Psoas muscle (tissue), 8 donors: ENCODE data around the gene ZC3H4. TPM values are rescaled to one million over a fixed set of nuclear protein-coding genes. Genes with fewer than 3 reads are reported as not detected.

ENCODE experiments used
- ATAC-seq, 4 donors: fragments of 200-7000 bp; cut with Tn5 transposase; one replicate each; pipeline ENCODE4 v1.9.1; 2020; ENCODE audit warnings: moderate library complexity in 3 of 4, mild to moderate bottlenecking in 2 of 4
- DNase-seq, 2 donors: peaks; one replicate each; pipeline ENCODE4 v3.0.0-alpha.2; 2020
- H3K27ac ChIP-seq: fragments of 200-600 bp; one replicate; pipeline ENCODE4 v1.8.0; 2022
- H3K27me3 ChIP-seq, 3 donors: fragments of 200-600 bp in 1 of 3; one replicate each; pipeline versions ENCODE4 v1.6.1 to v1.8.0; 2013 to 2022; ENCODE audit warnings: low read length in 2 of 3, mild to moderate bottlenecking in 2 of 3, moderate library complexity in 1 of 3; ENCODE audit not compliant: insufficient read depth in 3 of 3
- H3K36me3 ChIP-seq, 2 donors: fragments of 200-600 bp in 1 of 2; one replicate each; pipeline versions ENCODE4 v1.6.1 to v1.8.0; 2013 to 2022; ENCODE audit warnings: low read depth in 1 of 2, mild to moderate bottlenecking in 1 of 2, moderate library complexity in 1 of 2; ENCODE audit not compliant: insufficient read depth in 1 of 2
- H3K4me1 ChIP-seq: fragments of 200-600 bp; one replicate; pipeline ENCODE4 v1.8.0; 2022
- H3K4me3 ChIP-seq: fragments of 200-600 bp; one replicate; pipeline ENCODE4 v1.8.0; 2022; ENCODE audit warnings: mild to moderate bottlenecking
- H3K9me3 ChIP-seq: fragments of 200-600 bp; one replicate; pipeline ENCODE4 v1.8.0; 2022
- WGBS, 3 donors: extraction: QIAGEN DNeasy Blood & Tissue Kit; methylation state at CpG; one replicate each; pipeline versions ENCODE4 v1.1.6 to v1.1.7; 2013; 5-methylcytosine and 5-hydroxymethylcytosine counted together
- intact Hi-C, 2 donors: fragments of 100-400 bp; cut with DNase I; formaldehyde crosslinking; loops; one replicate each; pipeline versions ENCODE4 v1.11.0 to v1.14.2; 2022
- polyA plus RNA-seq, 3 donors: library from polyadenylated mRNA; stranded (reverse); fragments of 200-250 nt; gene quantifications; one replicate each; pipeline ENCODE4 v1.2.3, GENCODE V29; 2013
- total RNA-seq, 4 donors: library from RNA; stranded (reverse); fragmentation: NEBNext Ultra II Directional in 2 of 4; extraction: Animal tissue kit (Norgen Biotek cat#: 25700) in 2 of 4; gene quantifications; one replicate each; pipeline versions ENCODE4 v1.2.1 to v1.2.4, GENCODE V29; 2021 to 2023
- TF ChIP-seq, protein P1 (sequence below): fragments of 200-600 bp; IDR thresholded peaks from one replicate; pipeline ENCODE4 v1.8.0; 2022; ENCODE audit warnings: antibody characterized with exemption
- donor health status: healthy with polysubstance abuse.
- donor health status: DM: no; HTN: no; CAD: no; lungs with moderate emphysema.
- donor health status: Bipolar disorder and iron deficiency.
- donor health status: healthy.
- donor health status: DM: yes; HTN: yes; CAD: no.
- donor health status: DM: no; HTN: no; CAD: no.
- donor health status: DM: no; HTN: no; CAD: no.
- donor health status: DM: yes; HTN: yes; CAD: no.

Gene ZC3H4
- total and polyA plus RNA-seq, 7 donors = 4.4 to 35.8 (median 24.3) TPM

DNA sequence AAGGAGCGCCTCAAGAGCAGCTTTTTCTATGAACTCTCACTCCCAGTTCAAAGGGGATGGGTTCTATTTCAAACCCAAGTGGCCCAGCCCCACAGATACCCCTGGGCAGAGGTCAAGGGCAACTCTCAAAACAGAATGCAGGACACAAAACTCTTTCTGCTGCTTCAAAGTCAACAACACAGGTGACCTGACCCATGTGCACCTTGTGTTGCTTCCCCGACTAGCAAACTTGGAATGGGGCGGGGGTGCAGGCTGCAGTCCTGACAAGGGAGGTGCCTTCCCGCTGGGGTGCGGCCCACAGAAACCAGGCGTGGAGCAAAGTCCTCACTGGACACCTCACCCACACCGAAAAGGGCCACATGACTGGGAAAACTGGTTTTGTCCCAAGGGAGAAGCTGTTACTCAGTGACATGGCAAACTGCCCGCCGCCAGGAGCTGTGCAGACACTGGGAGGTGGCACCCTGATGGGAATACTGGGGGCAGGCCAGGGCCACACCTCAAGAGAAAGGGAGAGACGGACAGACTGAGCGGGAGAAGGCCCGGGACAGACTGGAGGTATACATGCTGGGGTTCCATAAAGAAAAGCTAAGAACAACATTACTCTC is 17.4 kb downstream of the ZC3H4 start:
- Histone ChIP-seq H3K36me3 (peaks cover 0 to 28% of the 10 kb centered on the region in 2 donors), H3K9me3 (no peaks in the 10 kb centered on the region), H3K4me3 (no peak overlapping the region), H3K27me3 (no peaks in the 10 kb centered on the region), H3K4me1 (peaks cover 65% of the 10 kb centered on the region), H3K27ac (peak overlapping the region; percentile 69)
- ATAC-seq (peak; percentile 35 to 68 (median 66)), DNase-seq (peak; percentile 61 to 82)
- TF ChIP-seq, protein P1, sequence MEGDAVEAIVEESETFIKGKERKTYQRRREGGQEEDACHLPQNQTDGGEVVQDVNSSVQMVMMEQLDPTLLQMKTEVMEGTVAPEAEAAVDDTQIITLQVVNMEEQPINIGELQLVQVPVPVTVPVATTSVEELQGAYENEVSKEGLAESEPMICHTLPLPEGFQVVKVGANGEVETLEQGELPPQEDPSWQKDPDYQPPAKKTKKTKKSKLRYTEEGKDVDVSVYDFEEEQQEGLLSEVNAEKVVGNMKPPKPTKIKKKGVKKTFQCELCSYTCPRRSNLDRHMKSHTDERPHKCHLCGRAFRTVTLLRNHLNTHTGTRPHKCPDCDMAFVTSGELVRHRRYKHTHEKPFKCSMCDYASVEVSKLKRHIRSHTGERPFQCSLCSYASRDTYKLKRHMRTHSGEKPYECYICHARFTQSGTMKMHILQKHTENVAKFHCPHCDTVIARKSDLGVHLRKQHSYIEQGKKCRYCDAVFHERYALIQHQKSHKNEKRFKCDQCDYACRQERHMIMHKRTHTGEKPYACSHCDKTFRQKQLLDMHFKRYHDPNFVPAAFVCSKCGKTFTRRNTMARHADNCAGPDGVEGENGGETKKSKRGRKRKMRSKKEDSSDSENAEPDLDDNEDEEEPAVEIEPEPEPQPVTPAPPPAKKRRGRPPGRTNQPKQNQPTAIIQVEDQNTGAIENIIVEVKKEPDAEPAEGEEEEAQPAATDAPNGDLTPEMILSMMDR = no peak
- WGBS, 3 donors = 63 to 87% (median 66%) methylated on average over 12 of the region's 12 CpGs
- intact Hi-C loops = no loop called here

DNA sequence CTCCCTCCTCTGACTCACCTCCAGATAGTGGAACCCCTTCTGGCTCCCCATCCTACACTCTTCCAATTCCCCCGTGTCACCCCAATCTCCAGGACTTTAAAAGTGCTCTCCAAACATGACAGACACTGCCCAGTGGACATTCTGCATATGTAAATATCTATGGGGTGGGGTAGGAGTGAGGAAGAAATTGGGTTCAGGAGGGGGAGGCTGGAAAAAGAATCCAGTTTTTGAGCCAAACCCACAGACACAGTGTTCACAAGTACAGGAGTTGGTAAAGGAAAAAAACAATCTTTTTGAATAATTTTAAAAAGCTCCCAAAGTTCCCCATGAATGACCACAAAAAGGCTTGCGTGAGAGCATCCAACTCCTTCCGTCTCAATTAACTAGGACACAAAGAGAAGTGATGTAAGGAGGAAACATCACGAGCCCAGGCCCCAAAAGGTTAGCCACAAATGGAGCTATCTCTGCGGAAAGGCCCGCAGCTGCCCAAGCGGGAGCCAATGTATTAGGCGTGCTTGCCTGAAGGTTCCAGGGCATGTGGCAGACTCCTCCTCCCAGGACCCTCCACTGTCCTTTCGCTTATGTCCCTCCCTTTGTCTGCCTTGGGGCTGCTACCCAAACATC is 18.0 kb downstream of the ZC3H4 start:
- peaks cover 60% of the 10 kb centered on the region for H3K4me1 ChIP-seq
- H3K36me3 ChIP-seq = peaks cover 0 to 34% of the 10 kb centered on the region in 2 donors
- H3K27me3 ChIP-seq = no peaks in the 10 kb centered on the region
- 61 to 87% (median 68%) methylated on average over 9 of the region's 9 CpGs for WGBS, 3 donors
- TF ChIP-seq, protein P1 = no peak
- DNase-seq = peak in 1 of 2 donors; percentile 42
- no peak overlapping the region for H3K4me3 ChIP-seq
- intact Hi-C loops = no loop called here
- H3K27ac ChIP-seq = peak overlapping the region; percentile 69
- ATAC-seq = no peak
- H3K9me3 ChIP-seq = no peaks in the 10 kb centered on the region

DNA sequence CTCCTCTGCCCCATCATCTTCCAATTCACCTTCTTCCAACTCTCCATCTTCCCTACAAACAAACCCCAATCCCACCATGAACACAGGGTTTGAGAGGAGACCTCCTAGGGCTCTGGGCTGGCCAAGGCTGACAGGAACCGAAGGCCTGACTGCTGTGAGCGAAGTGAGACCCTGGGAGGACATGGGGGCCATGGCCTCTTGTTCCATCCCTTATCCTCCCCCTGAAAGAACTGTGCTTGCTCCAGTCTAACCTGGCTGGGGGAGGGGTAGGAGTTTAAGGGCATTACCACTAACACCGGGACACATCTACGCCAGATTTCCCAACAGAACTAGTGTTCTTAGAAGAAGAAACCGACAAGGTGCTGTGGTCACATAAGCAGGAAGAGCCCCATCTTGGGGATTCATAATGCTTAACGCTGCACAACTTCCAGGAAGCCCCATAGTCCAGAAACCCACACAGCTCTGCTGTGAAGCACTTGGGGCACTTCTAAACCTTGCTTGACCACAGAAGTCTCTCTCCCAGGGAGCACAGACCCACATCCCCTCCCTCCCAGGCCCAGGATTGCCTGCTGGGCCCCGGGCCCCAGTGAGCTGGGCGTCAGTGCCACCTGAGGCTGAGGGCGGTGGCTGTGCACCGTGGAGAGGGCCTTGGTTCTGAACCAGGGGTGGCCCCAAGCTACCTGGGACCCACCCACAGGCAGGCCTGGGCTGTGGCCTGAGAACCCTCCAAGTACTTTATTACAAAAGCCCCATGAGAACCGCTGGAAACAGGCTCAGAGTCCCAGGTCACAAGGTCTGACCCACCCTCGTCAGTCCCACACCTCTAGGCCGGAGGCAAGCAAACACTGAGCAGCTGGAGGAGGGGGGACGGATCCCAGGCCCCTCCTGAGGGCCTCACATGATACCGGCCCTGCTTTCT is 18.8 kb downstream of the ZC3H4 start:
- Histone ChIP-seq H3K4me1 (peaks cover 53% of the 10 kb centered on the region), H3K9me3 (no peaks in the 10 kb centered on the region), H3K4me3 (no peak overlapping the region), H3K36me3 (peaks cover 0 to 42% of the 10 kb centered on the region in 2 donors), H3K27me3 (no peaks in the 10 kb centered on the region), H3K27ac (peak overlapping the region; percentile 69)
- intact Hi-C loops = no loop called here
- TF ChIP-seq, protein P1 = no peak
- no peak for ATAC-seq
- WGBS, 3 donors = 82 to 88% (median 85%) methylated on average over 15 of the region's 15 CpGs
- DNase-seq = peak in 1 of 2 donors; percentile 49

DNA sequence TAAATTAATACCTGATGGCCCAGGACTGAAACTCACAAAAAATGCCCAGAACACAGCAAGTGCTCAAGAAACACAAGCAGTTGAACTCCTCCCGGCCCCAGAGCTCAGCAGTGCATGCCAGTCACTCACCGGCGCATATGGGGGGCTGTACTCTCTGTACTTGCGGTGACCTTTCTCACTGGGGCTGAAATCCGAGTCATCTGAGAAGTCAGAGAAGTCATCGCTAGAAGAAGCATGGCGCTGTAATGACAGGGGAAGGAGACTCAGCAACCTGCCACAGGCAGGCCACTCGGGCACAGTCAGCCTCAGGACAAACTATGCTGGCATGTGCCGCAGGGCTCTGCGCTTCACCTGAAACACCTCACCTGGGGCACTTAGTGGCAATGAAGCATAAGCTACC is 19.7 kb downstream of the ZC3H4 start:
- H3K27me3 ChIP-seq = no peaks in the 10 kb centered on the region
- ATAC-seq = peak; percentile 51 to 61 (median 56)
- DNase-seq = peak in 1 of 2 donors; percentile 67
- TF ChIP-seq, protein P1 = no peak
- intact Hi-C loops = loop anchor here in 1 of 2 donors (2.0 kb wide), 1 partner anchor 17 kb away; no protein-coding TSS in a partner anchor
- H3K36me3 ChIP-seq = peaks cover 0 to 51% of the 10 kb centered on the region in 2 donors
- H3K9me3 ChIP-seq = no peaks in the 10 kb centered on the region
- H3K4me1 ChIP-seq = peaks cover 50% of the 10 kb centered on the region
- H3K27ac ChIP-seq = peak overlapping the region; percentile 69
- no peak overlapping the region for H3K4me3 ChIP-seq
- 45 to 77% (median 46%) methylated on average over 10 of the region's 10 CpGs for whole genome bisulfite sequencing, 3 donors
